ENCODE data around the gene KLF6. TPM values are rescaled to one million over a fixed set of nuclear protein-coding genes. Genes with fewer than 3 reads are reported as not detected.

The KLF6 gene
- total RNA-seq, 1 donor from 2014 or later: 151 TPM

GRCh38 chr10:3761021-3761686 lies 23.9 kb downstream of the KLF6 start:
- ChIA-PET POLR2A (interaction anchor here (0.7 to 3.3 kb wide), 24 partner anchors 9 to 875 kb away, joined by 3 to 191 read pairs (median 5); partner anchors contain the start of gene KLF6), CTCF (interaction anchor here (1.1 to 1.5 kb wide), 2 partner anchors 21 to 521 kb away, joined by 3 to 8 read pairs; no protein-coding TSS in a partner anchor)
- H3K9me3 Mint-ChIP-seq: peaks cover 5% of the 10 kb centered on the region

GRCh38 chr10:3760083-3760482 lies 24.9 kb downstream of the KLF6 start:
- CTCF ChIA-PET: no interaction called here
- TF ChIP-seq, protein P1, sequence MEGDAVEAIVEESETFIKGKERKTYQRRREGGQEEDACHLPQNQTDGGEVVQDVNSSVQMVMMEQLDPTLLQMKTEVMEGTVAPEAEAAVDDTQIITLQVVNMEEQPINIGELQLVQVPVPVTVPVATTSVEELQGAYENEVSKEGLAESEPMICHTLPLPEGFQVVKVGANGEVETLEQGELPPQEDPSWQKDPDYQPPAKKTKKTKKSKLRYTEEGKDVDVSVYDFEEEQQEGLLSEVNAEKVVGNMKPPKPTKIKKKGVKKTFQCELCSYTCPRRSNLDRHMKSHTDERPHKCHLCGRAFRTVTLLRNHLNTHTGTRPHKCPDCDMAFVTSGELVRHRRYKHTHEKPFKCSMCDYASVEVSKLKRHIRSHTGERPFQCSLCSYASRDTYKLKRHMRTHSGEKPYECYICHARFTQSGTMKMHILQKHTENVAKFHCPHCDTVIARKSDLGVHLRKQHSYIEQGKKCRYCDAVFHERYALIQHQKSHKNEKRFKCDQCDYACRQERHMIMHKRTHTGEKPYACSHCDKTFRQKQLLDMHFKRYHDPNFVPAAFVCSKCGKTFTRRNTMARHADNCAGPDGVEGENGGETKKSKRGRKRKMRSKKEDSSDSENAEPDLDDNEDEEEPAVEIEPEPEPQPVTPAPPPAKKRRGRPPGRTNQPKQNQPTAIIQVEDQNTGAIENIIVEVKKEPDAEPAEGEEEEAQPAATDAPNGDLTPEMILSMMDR (IDR thresholded peaks at IDR 0.05): no peak
- Mint-ChIP-seq H3K9me3 (peaks cover 5% of the 10 kb centered on the region), H3K27ac (peak overlapping the region; percentile 99), H3K36me3 (ENCODE audit: low read depth) (peaks cover 10% of the 10 kb centered on the region), H3K4me3 (no peak overlapping the region), H3K27me3 (no peaks in the 10 kb centered on the region), H3K4me1 (peaks cover 93% of the 10 kb centered on the region)
- POLR2A ChIA-PET: interaction anchor here (2.0 to 3.3 kb wide), 2 partner anchors 23 to 275 kb away, joined by 17 to 191 read pairs; partner anchors contain the start of gene KLF6
- no peak for DNase-seq
- intact Hi-C loops (cut with micrococcal nuclease): loop anchor here (2.0 kb wide), 2 partner anchors 573 to 903 kb away; no protein-coding TSS in a partner anchor
- ATAC-seq (ENCODE audit: low read depth): no peak

More at GRCh38 chr10:3761021-3761686, 23.9 kb downstream of the KLF6 start:
- H3K27ac Mint-ChIP-seq: peak overlapping the region; percentile 99
- peaks cover 10% of the 10 kb centered on the region for H3K36me3 Mint-ChIP-seq (ENCODE audit: low read depth)
- H3K4me3 Mint-ChIP-seq: peak overlapping the region; percentile 70
- intact Hi-C loops (cut with micrococcal nuclease): loop anchor here (1.0 to 2.0 kb wide), 9 partner anchors 21 to 902 kb away; no protein-coding TSS in a partner anchor
- TF ChIP-seq, protein P1 (IDR thresholded peaks at IDR 0.05): no peak
- H3K4me1 Mint-ChIP-seq: peaks cover 97% of the 10 kb centered on the region
- peak; percentile 72 for ATAC-seq (ENCODE audit: low read depth)
- DNase-seq: no peak
- H3K27me3 Mint-ChIP-seq: no peaks in the 10 kb centered on the region

DNA sequence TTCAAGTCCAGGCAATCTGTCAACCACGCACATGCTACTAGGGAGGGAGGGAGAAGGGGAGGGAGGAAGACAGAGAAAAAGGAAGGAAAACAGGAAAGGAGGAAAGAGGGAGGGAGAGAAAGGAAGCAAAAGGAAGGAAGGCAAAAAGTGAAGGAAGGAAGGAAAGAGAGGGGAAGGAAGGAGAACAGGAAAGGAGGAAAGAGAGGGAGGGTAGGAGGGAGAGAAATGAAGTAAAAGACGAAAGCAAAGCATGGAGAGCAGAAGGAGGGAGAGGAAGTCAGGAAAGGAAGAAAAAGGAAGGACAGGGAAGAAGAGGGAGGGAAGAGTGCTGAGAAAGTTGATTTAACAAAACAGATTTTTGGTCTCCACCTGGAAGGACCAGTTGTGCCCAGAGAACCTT lies 25.6 kb downstream of the KLF6 start:
- ChIA-PET CTCF (no interaction called here), POLR2A (interaction anchor here (0.6 to 3.3 kb wide), 3 partner anchors 24 to 292 kb away, joined by 4 to 191 read pairs (median 155); partner anchors contain the start of gene KLF6)
- peaks cover 90% of the 10 kb centered on the region for H3K4me1 Mint-ChIP-seq
- TF ChIP-seq, protein P1 (IDR thresholded peaks at IDR 0.05): no peak
- intact Hi-C loops (cut with micrococcal nuclease): loop anchor here (10.0 kb wide), 1 partner anchor 105 kb away; no protein-coding TSS in a partner anchor
- no peak overlapping the region for H3K4me3 Mint-ChIP-seq
- H3K36me3 Mint-ChIP-seq (ENCODE audit: low read depth): peaks cover 10% of the 10 kb centered on the region
- H3K9me3 Mint-ChIP-seq: peaks cover 5% of the 10 kb centered on the region
- H3K27me3 Mint-ChIP-seq: no peaks in the 10 kb centered on the region
- H3K27ac Mint-ChIP-seq: peak overlapping the region; percentile 99
- ATAC-seq (ENCODE audit: low read depth) (no peak), DNase-seq (no peak)

DNA sequence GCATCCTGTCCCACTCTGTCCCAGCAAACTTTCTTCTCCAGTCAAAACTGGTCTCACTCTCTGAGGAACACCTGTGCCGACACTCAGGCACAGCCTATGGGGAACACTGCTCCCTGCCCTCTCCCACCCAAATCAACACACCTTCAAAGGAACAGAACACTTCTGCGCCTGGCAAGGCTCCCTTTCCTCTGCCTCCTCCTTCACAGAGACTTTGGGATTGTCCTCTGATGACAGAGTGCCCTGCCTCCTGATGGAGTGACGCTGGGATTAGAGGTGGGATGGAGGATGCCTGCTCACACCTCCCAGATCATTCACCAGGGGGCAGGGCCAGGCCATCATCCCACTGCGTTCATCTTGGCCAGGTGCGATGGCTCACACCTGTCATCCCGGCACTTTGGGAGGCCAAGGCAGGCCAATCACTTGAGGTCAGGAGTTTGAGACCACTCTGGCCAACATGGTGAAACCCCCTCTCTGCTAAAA lies 26.5 kb downstream of the KLF6 start:
- TF ChIP-seq, protein P1 (IDR thresholded peaks at IDR 0.05): no peak
- ChIA-PET POLR2A (interaction anchor here (0.7 to 3.2 kb wide), 16 partner anchors 9 to 308 kb away, joined by 3 to 155 read pairs (median 5); partner anchors contain the start of gene KLF6), CTCF (interaction anchor here (0.9 kb wide), 1 partner anchor 273 kb away, joined by 3 read pairs; no protein-coding TSS in a partner anchor)
- Mint-ChIP-seq H3K4me1 (peaks cover 82% of the 10 kb centered on the region), H3K4me3 (peak overlapping the region; percentile 78), H3K9me3 (peaks cover 5% of the 10 kb centered on the region), H3K27me3 (no peaks in the 10 kb centered on the region), H3K36me3 (ENCODE audit: low read depth) (peaks cover 10% of the 10 kb centered on the region), H3K27ac (peak overlapping the region; percentile 99)
- intact Hi-C loops (cut with micrococcal nuclease): loop anchor here (1.0 to 10.0 kb wide), 2 partner anchors 94 to 104 kb away; no protein-coding TSS in a partner anchor
- DNase-seq (no peak), ATAC-seq (ENCODE audit: low read depth) (no peak)
